ENCODE data around the gene ZSCAN16.

The ZSCAN16 gene

GRCh38 chr6:28140616-28141015 lies 16.2 kb downstream of the ZSCAN16 start:
- Histone ChIP-seq H2AFZ (ENCODE audit: low read depth, low read length) (no peak overlapping the region), H3K4me3 (ENCODE audit: low read depth in 1 of 2, low read length in 2 of 2) (no peak overlapping the region), H3K9me3 (ENCODE audit: insufficient read depth, low read length, severe bottlenecking) (no peaks in the 10 kb centered on the region), H3K27me3 (ENCODE audit: insufficient read depth, low read length, poor library complexity) (no peaks in the 10 kb centered on the region), H3K27ac (ENCODE audit: low read length) (no peak overlapping the region), H3K4me2 (ENCODE audit: insufficient read depth, low read length) (peak overlapping the region; percentile 15; the same call in 1 of the 2 replicates), H3K9ac (ENCODE audit: low read depth, low read length) (no peak overlapping the region), H3K36me3 (ENCODE audit: insufficient read depth, low read length) (peaks cover 11% of the 10 kb centered on the region; the same call in 1 of the 2 replicates), H3K4me1 (ENCODE audit: insufficient read depth, low read length) (peaks cover 65% of the 10 kb centered on the region), H3K79me2 (ENCODE audit: insufficient read depth, low read length) (peaks cover 67% of the 10 kb centered on the region), H4K20me1 (ENCODE audit: insufficient read depth, low read length) (no peaks in the 10 kb centered on the region)
- ATAC-seq (ENCODE audit: insufficient read depth, low read depth) = no peak
- TF ChIP-seq CTCF (IDR thresholded peaks at IDR 0.05; ENCODE audit: borderline replicate concordance, extremely low read depth, low read length, poor library complexity, severe bottlenecking) = no peak
- TF ChIP-seq EZH2 (IDR thresholded peaks at IDR 0.05; ENCODE audit: borderline replicate concordance, low read depth, low read length, severe bottlenecking) = no peak
- no peak for DNase-seq

GRCh38 chr6:28141500-28142329 lies 17.3 kb downstream of the ZSCAN16 start, which contains the start of gene ZKSCAN8:
Gene ZKSCAN8, plus strand, starts transcription at chr6:28141883. Its CDS starts 6,525 bp downstream, at chr6:28148408.
- Histone ChIP-seq H3K79me2 (ENCODE audit: insufficient read depth, low read length) (peaks cover 60% of the 10 kb centered on the region), H3K27me3 (ENCODE audit: insufficient read depth, low read length, poor library complexity) (no peaks in the 10 kb centered on the region), H3K9ac (ENCODE audit: low read depth, low read length) (peak within 1 kb of the TSS; percentile 84), H3K36me3 (ENCODE audit: insufficient read depth, low read length) (peaks cover 15% of the 10 kb centered on the region; the same call in 1 of the 2 replicates), H3K4me2 (ENCODE audit: insufficient read depth, low read length) (peak within 1 kb of the TSS; percentile 91), H3K27ac (ENCODE audit: low read length) (peak within 1 kb of the TSS; percentile 71), H3K9me3 (ENCODE audit: insufficient read depth, low read length, severe bottlenecking) (no peaks in the 10 kb centered on the region), H3K4me3 (ENCODE audit: low read depth in 1 of 2, low read length in 2 of 2) (peak within 1 kb of the TSS; percentile 82 to 89), H3K4me1 (ENCODE audit: insufficient read depth, low read length) (peaks cover 60% of the 10 kb centered on the region), H4K20me1 (ENCODE audit: insufficient read depth, low read length) (no peaks in the 10 kb centered on the region), H2AFZ (ENCODE audit: low read depth, low read length) (peak within 1 kb of the TSS; percentile 89)
- DNase-seq (peak; percentile 79), ATAC-seq (ENCODE audit: insufficient read depth, low read depth) (peak; percentile 80)
- TF ChIP-seq CTCF (IDR thresholded peaks at IDR 0.05; ENCODE audit: borderline replicate concordance, extremely low read depth, low read length, poor library complexity, severe bottlenecking) (peak; percentile 3), EZH2 (IDR thresholded peaks at IDR 0.05; ENCODE audit: borderline replicate concordance, low read depth, low read length, severe bottlenecking) (no peak)

GRCh38 chr6:28142446-28142845 lies 18.0 kb downstream of the ZSCAN16 start:
- Histone ChIP-seq H3K4me2 (ENCODE audit: insufficient read depth, low read length) (peak overlapping the region; percentile 91), H3K36me3 (ENCODE audit: insufficient read depth, low read length) (peaks cover 17% of the 10 kb centered on the region; the same call in 1 of the 2 replicates), H3K27me3 (ENCODE audit: insufficient read depth, low read length, poor library complexity) (no peaks in the 10 kb centered on the region), H3K4me3 (ENCODE audit: low read depth in 1 of 2, low read length in 2 of 2) (peak overlapping the region; percentile 82 to 89), H3K4me1 (ENCODE audit: insufficient read depth, low read length) (peaks cover 59% of the 10 kb centered on the region), H3K9ac (ENCODE audit: low read depth, low read length) (peak overlapping the region; percentile 84), H3K27ac (ENCODE audit: low read length) (peak overlapping the region; percentile 71), H3K79me2 (ENCODE audit: insufficient read depth, low read length) (peaks cover 53% of the 10 kb centered on the region), H3K9me3 (ENCODE audit: insufficient read depth, low read length, severe bottlenecking) (no peaks in the 10 kb centered on the region), H2AFZ (ENCODE audit: low read depth, low read length) (peak overlapping the region; percentile 89), H4K20me1 (ENCODE audit: insufficient read depth, low read length) (no peaks in the 10 kb centered on the region)
- TF ChIP-seq CTCF (IDR thresholded peaks at IDR 0.05; ENCODE audit: borderline replicate concordance, extremely low read depth, low read length, poor library complexity, severe bottlenecking) = no peak
- no peak for TF ChIP-seq EZH2 (IDR thresholded peaks at IDR 0.05; ENCODE audit: borderline replicate concordance, low read depth, low read length, severe bottlenecking)
- ATAC-seq (ENCODE audit: insufficient read depth, low read depth) = no peak
- DNase-seq = no peak

Measured in DND-41 (cell line).